Nephron (organoid): ENCODE results near the gene TMPRSS9.

Experiments used
- H3K27ac Mint-ChIP-seq, 3 experiments: 2 replicates each; pipeline ENCODE4 v1.8.0; 2020; ENCODE audit warnings: mixed read lengths in 3 of 3, mild to moderate bottlenecking in 2 of 3, moderate library complexity in 1 of 3
- H3K27me3 Mint-ChIP-seq: 2 replicates; pipeline ENCODE4 v1.8.0; 2021; ENCODE audit warnings: low read depth, mild to moderate bottlenecking, moderate library complexity, mixed read lengths
- H3K36me3 Mint-ChIP-seq: 2 replicates; pipeline ENCODE4 v1.8.0; 2020; ENCODE audit warnings: low read depth, mixed read lengths
- H3K4me1 Mint-ChIP-seq: 2 replicates; pipeline ENCODE4 v1.8.0; 2020; ENCODE audit warnings: mixed read lengths
- H3K4me3 Mint-ChIP-seq, 3 experiments: 2 replicates each; pipeline ENCODE4 v1.8.0; 2020; ENCODE audit warnings: mild to moderate bottlenecking in 3 of 3, mixed read lengths in 3 of 3, moderate library complexity in 2 of 3
- H3K9me3 Mint-ChIP-seq: 2 replicates; pipeline ENCODE4 v1.8.0; 2020; ENCODE audit warnings: mixed read lengths
- TF ChIP-seq, protein P1 (sequence below), 3 experiments: fragments of 200-600 bp; sonication (generic); IDR thresholded peaks; one replicate each; pipeline ENCODE4 v1.5.0; 2021; ENCODE audit warnings: antibody characterized with exemption in 3 of 3; ENCODE audit not compliant: unreplicated experiment in 3 of 3

Gene TMPRSS9

DNA sequence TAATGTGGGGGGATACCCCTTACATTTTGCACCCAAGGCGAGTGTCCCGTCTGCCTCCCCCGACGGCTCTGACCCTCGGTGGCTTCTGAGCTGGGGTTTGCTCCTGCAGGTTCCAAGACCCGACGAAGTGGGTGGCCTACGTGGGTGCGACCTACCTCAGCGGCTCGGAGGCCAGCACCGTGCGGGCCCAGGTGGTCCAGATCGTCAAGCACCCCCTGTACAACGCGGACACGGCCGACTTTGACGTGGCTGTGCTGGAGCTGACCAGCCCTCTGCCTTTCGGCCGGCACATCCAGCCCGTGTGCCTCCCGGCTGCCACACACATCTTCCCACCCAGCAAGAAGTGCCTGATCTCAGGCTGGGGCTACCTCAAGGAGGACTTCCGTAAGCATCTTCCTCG lies 48.2 kb downstream of the TMPRSS9 start:
- peaks cover 17% of the 10 kb centered on the region for H3K9me3 Mint-ChIP-seq
- H3K4me1 Mint-ChIP-seq, result no peaks in the 10 kb centered on the region
- H3K4me3 Mint-ChIP-seq, result no peak overlapping the region
- TF ChIP-seq, protein P1, sequence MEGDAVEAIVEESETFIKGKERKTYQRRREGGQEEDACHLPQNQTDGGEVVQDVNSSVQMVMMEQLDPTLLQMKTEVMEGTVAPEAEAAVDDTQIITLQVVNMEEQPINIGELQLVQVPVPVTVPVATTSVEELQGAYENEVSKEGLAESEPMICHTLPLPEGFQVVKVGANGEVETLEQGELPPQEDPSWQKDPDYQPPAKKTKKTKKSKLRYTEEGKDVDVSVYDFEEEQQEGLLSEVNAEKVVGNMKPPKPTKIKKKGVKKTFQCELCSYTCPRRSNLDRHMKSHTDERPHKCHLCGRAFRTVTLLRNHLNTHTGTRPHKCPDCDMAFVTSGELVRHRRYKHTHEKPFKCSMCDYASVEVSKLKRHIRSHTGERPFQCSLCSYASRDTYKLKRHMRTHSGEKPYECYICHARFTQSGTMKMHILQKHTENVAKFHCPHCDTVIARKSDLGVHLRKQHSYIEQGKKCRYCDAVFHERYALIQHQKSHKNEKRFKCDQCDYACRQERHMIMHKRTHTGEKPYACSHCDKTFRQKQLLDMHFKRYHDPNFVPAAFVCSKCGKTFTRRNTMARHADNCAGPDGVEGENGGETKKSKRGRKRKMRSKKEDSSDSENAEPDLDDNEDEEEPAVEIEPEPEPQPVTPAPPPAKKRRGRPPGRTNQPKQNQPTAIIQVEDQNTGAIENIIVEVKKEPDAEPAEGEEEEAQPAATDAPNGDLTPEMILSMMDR (IDR thresholded peaks at IDR 0.05; ENCODE audit: unreplicated experiment in 3 of 3), result no peak
- H3K27ac Mint-ChIP-seq, result no peak overlapping the region
- H3K36me3 Mint-ChIP-seq, result peaks cover 3% of the 10 kb centered on the region
- no peaks in the 10 kb centered on the region for H3K27me3 Mint-ChIP-seq

DNA sequence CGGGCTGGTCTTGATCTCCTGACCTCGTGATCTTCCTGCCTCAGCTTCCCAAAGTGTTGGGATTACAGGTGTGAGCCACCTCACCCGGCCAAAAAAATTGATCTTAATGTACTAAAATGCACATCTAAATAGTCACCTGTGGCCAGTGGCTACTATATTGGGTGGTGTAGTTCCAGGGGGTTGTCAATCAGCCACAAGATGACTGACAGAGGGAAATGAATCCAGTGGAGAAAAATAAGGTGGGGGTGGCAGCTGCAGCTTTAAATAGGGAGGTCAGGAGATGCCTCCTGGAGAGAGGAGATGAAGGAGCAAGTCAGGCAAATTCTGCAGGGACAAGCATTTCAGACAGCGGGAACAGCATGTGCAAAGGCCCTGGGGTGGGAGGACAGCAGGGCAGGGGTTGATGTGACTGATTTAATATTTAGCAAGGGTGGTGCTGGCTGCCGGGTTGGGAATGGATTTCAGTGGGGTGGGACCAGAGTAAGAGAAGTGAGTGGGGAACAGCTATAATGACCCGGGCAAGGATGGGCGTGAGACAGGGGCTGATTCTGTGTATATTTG lies 49.4 kb downstream of the TMPRSS9 start:
- no peak overlapping the region for H3K4me3 Mint-ChIP-seq
- no peaks in the 10 kb centered on the region for H3K27me3 Mint-ChIP-seq
- H3K27ac Mint-ChIP-seq, result no peak overlapping the region
- TF ChIP-seq, protein P1 (IDR thresholded peaks at IDR 0.05; ENCODE audit: unreplicated experiment in 3 of 3), result no peak
- H3K9me3 Mint-ChIP-seq, result peaks cover 12% of the 10 kb centered on the region
- peaks cover 3% of the 10 kb centered on the region for H3K36me3 Mint-ChIP-seq
- H3K4me1 Mint-ChIP-seq, result no peaks in the 10 kb centered on the region

DNA sequence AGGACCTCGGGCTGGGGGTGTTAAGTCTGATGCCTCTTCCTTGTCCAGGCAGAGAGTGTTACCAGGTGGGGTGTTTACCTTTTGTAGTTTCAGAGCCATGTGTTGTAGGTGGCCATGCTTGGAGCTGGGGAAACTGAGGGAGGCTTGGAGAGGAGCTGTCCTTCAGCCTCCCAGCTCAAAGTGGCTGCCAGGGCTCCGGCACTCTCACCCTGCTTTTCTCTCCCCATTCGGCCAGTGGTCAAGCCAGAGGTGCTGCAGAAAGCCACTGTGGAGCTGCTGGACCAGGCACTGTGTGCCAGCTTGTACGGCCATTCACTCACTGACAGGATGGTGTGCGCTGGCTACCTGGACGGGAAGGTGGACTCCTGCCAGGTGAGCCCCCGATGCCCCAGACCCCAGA lies 50.0 kb downstream of the TMPRSS9 start:
- no peak overlapping the region for H3K4me3 Mint-ChIP-seq
- TF ChIP-seq, protein P1 (IDR thresholded peaks at IDR 0.05; ENCODE audit: unreplicated experiment in 3 of 3), result no peak
- no peaks in the 10 kb centered on the region for H3K4me1 Mint-ChIP-seq
- H3K27ac Mint-ChIP-seq, result no peak overlapping the region
- peaks cover 3% of the 10 kb centered on the region for H3K36me3 Mint-ChIP-seq
- H3K27me3 Mint-ChIP-seq, result no peaks in the 10 kb centered on the region
- H3K9me3 Mint-ChIP-seq, result peaks cover 12% of the 10 kb centered on the region

DNA sequence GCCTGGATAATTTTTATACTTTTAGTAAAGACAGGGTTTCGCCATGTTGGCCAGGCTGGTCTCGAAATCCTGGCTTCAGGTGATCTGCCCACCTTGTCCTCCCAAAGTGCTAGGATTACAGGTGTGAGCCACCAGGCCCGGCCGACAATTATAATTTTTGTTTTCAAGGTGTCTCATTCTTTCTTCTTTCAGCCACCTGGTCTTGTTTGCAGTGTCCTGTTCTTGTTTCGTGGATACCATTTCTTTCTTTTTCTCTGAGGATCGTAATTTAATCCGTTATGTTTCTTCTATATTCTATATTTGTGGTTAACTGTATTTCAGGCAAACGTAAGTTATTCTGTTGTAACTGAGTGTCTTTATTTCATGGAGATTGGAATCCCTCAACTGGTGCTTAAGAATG lies 51.6 kb downstream of the TMPRSS9 start:
- Mint-ChIP-seq H3K27ac (no peak overlapping the region), H3K4me3 (no peak overlapping the region), H3K27me3 (no peaks in the 10 kb centered on the region), H3K36me3 (peaks cover 3% of the 10 kb centered on the region), H3K9me3 (peaks cover 12% of the 10 kb centered on the region), H3K4me1 (no peaks in the 10 kb centered on the region)
- TF ChIP-seq, protein P1 (IDR thresholded peaks at IDR 0.05; ENCODE audit: unreplicated experiment in 3 of 3), result no peak

DNA sequence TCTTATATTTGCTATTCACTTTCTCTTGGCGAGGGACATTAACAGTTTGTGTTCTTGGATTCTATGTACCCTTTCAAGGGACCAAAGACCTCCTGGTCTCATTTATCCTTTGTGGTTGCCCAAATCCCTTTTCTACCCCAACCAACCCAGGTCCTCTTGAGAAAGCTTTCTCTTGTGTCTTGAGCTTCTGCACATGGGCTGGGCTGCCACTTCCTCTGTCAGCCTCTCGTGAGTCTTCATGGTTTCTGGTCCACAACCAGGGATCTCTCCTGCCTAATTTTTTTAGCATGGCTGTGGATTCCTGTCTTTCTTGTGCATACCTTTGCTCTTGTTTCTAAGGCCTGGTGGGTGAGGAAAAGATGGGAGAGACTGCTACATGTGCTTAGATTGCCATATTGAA lies 52.4 kb downstream of the TMPRSS9 start:
- Mint-ChIP-seq H3K36me3 (peaks cover 3% of the 10 kb centered on the region), H3K27me3 (no peaks in the 10 kb centered on the region), H3K9me3 (peaks cover 12% of the 10 kb centered on the region), H3K27ac (no peak overlapping the region), H3K4me3 (no peak overlapping the region), H3K4me1 (no peaks in the 10 kb centered on the region)
- TF ChIP-seq, protein P1 (IDR thresholded peaks at IDR 0.05; ENCODE audit: unreplicated experiment in 3 of 3), result no peak

DNA sequence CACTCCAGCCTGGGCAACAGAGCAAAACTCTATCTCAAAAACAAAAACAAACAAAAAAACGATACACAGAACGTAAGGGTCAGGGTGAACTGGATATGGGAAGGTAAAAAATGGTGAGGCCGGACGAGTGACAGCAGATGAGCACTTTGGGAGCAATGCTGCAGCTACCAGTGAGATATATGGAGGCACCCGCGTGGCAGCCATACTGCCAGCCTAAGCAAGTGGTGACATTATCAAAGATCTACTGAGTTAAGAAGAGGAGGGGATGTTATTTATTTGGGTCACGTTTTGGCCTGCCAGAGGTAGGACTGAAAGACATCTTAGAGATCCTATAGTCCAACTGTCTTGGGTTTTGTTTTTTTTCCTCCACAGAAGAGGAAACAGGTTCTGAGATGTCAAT lies 53.1 kb downstream of the TMPRSS9 start:
- no peak overlapping the region for H3K27ac Mint-ChIP-seq
- H3K4me3 Mint-ChIP-seq, result no peak overlapping the region
- peaks cover 8% of the 10 kb centered on the region for H3K36me3 Mint-ChIP-seq
- H3K27me3 Mint-ChIP-seq, result no peaks in the 10 kb centered on the region
- no peaks in the 10 kb centered on the region for H3K4me1 Mint-ChIP-seq
- peaks cover 12% of the 10 kb centered on the region for H3K9me3 Mint-ChIP-seq
- TF ChIP-seq, protein P1 (IDR thresholded peaks at IDR 0.05; ENCODE audit: unreplicated experiment in 3 of 3), result no peak
